LNCaP clone FGC (cell line): ENCODE results near the gene KLK13.

ENCODE experiments used
- DNase-seq: peaks from one replicate; pipeline ENCODE4 v3.0.0-alpha.2; 2011; ENCODE audit warnings: low read depth
- H3K4me3 ChIP-seq: 2 replicates; pipeline ENCODE4 v1.5.1; 2011; ENCODE audit warnings: mild to moderate bottlenecking, low read depth, low read length, control low read depth
- CTCF ChIP-seq: IDR thresholded peaks from 2 replicates; pipeline ENCODE4 v1.5.1; 2012; ENCODE audit warnings: mild to moderate bottlenecking; ENCODE audit not compliant: control insufficient read depth, insufficient read depth; ENCODE audit errors: extremely low read depth

The KLK13 gene

DNA sequence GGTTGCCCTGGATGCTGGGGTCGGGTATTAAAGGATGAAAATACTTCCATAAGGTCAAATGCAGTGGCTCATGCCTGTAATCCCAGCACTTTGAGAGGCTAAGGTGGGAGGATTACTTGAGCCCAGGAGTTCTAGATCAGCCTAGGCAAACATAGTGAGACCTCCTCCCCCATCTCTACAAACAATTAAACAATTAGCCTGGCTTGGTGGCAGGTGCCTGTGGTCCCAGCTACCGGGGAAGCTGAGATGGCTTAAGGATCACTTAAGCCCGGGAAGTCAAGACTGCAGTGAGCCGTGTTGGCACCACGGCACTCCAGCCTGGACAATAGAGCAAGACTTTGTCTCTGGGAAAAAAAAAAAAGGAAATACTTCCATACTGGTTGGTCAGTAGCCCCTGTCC lies 40.0 kb downstream of the KLK13 start:
- H3K4me3 ChIP-seq, result no peak overlapping the region
- no peak for TF ChIP-seq CTCF
- DNase-seq, result no peak

DNA sequence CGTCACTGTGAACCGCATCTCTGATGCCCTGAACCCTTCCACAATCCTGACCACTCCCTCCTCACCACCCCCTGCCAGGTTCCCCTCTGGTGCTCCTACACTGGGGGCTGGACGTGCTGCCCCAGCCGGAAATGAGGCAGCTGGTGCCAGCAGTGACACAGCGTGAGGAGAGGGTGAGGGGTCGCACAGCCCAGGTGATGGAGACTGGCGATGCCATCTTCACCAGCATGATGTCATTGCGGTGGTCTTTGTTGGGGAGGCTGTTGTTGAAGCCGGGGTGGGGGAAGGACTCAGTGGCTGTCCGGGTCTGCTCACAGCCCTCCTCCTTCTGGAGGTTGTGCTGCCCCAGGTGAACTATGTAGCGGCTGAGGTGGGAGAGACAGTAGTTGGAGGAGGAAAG lies 40.9 kb downstream of the KLK13 start:
- no peak overlapping the region for H3K4me3 ChIP-seq
- TF ChIP-seq CTCF, result no peak
- no peak for DNase-seq

DNA sequence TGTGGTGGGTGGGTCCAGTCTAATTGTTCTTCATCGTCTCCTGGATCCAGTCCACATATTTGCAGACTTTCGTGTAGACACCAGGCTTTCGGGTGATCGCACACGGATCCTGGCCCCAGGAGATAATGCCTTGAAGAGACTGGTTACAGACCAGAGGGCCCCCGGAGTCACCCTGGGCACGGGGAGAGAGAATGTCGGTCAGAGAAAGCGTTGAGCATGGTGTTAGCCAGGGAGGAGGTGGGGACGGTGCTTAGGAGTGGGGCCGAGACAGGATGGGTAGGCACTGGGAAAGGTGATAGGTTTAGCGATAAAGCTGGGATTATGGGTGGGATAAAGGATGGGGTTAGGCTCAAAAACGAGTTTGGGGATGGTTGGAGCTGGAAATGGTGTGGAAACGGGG lies 42.4 kb downstream of the KLK13 start:
- no peak overlapping the region for H3K4me3 ChIP-seq
- TF ChIP-seq CTCF, result no peak
- DNase-seq, result no peak

GRCh38 chr19:51020988-51021651 lies 43.8 kb downstream of the KLK13 start:
- peak; percentile 76 for TF ChIP-seq CTCF
- H3K4me3 ChIP-seq, result no peak overlapping the region
- DNase-seq, result peak; percentile 63

GRCh38 chr19:51019544-51019925 lies 45.4 kb downstream of the KLK13 start, which contains the start of gene KLK10:
Gene KLK10 (minus strand): TSS chr19:51019709. CDS start chr19:51019130, 579 bp downstream.
- no peak for DNase-seq
- H3K4me3 ChIP-seq, result no peak within 1 kb of the TSS
- TF ChIP-seq CTCF, result no peak

GRCh38 chr19:51018745-51019543 lies 45.9 kb downstream of the KLK13 start:
- no peak overlapping the region for H3K4me3 ChIP-seq
- no peak for TF ChIP-seq CTCF
- no peak for DNase-seq
